GM23338 (cell line): ENCODE data around the gene SPECC1. TPM values are rescaled to one million over a fixed set of nuclear protein-coding genes. Genes with fewer than 3 reads are reported as not detected.

Experiments used
- ATAC-seq: fragments of 200-7000 bp; cut with Tn5 transposase; 3 replicates; pipeline ENCODE4 v1.9.1; 2020
- DNase-seq: peaks from one replicate; pipeline ENCODE4 v3.0.0-alpha.2; 2015; ENCODE audit warnings: low spot score
- H2AFZ ChIP-seq: fragments of 200-600 bp; sonication (generic); 2 replicates; pipeline ENCODE4 v1.8.0; 2016; ENCODE audit warnings: antibody characterized with exemption, mild to moderate bottlenecking, moderate library complexity
- H3F3A ChIP-seq: fragments of 200-600 bp; sonication (generic); replicated peaks from 2 replicates; pipeline ENCODE4 v1.8.0; 2017; ENCODE audit warnings: antibody characterized with exemption, mixed run types, low read depth
- H3K27ac ChIP-seq: fragments of 200-600 bp; sonication (generic); 2 replicates; pipeline ENCODE4 v1.6.1; 2016; ENCODE audit warnings: low read depth
- H3K27me3 ChIP-seq: fragments of 200-600 bp; sonication (generic); 2 replicates; pipeline ENCODE4 v1.8.0; 2016; ENCODE audit warnings: mild to moderate bottlenecking, mixed run types, moderate library complexity; ENCODE audit not compliant: insufficient read depth
- H3K36me3 ChIP-seq: fragments of 200-600 bp; sonication (generic); 2 replicates; pipeline ENCODE4 v1.8.0; 2016; ENCODE audit warnings: mild to moderate bottlenecking; ENCODE audit not compliant: insufficient read depth
- H3K4me1 ChIP-seq: fragments of 200-600 bp; sonication (generic); 2 replicates; pipeline ENCODE4 v1.8.0; 2016; ENCODE audit warnings: mild to moderate bottlenecking, moderate library complexity; ENCODE audit not compliant: insufficient read depth
- H3K4me2 ChIP-seq: fragments of 200-600 bp; sonication (generic); 2 replicates; pipeline ENCODE4 v1.7.1; 2017; ENCODE audit warnings: mixed run types
- H3K4me3 ChIP-seq: fragments of 200-600 bp; sonication (generic); 2 replicates; pipeline ENCODE4 v1.6.1; 2016; ENCODE audit warnings: mixed run types
- H3K79me2 ChIP-seq: fragments of 200-600 bp; sonication (generic); replicated peaks from 2 replicates; pipeline ENCODE4 v1.8.0; 2017; ENCODE audit warnings: mild to moderate bottlenecking; ENCODE audit not compliant: insufficient read depth
- H3K9me2 ChIP-seq: fragments of 200-600 bp; sonication (generic); 2 replicates; pipeline ENCODE4 v1.8.0; 2017; ENCODE audit not compliant: insufficient read depth
- H4K20me1 ChIP-seq: fragments of 200-600 bp; sonication (generic); replicated peaks from 2 replicates; pipeline ENCODE4 v1.8.0; 2017; ENCODE audit warnings: mild to moderate bottlenecking; ENCODE audit not compliant: insufficient read depth
- H3K27ac Mint-ChIP-seq: 2 replicates; pipeline ENCODE4 v1.8.0; 2020; ENCODE audit warnings: inconsistent platforms, mild to moderate bottlenecking, moderate library complexity, mixed read lengths
- H3K27me3 Mint-ChIP-seq: 3 replicates; pipeline ENCODE4 v1.8.0; 2022; ENCODE audit warnings: low read depth, mild to moderate bottlenecking, moderate library complexity, mixed read lengths, inconsistent platforms; ENCODE audit not compliant: insufficient read depth, poor library complexity
- H3K36me3 Mint-ChIP-seq: 3 replicates; pipeline ENCODE4 v1.8.0; 2021; ENCODE audit warnings: low read depth, mild to moderate bottlenecking, inconsistent platforms, moderate library complexity, mixed read lengths
- H3K4me1 Mint-ChIP-seq: 3 replicates; pipeline ENCODE4 v1.8.0; 2020; ENCODE audit warnings: mild to moderate bottlenecking, inconsistent platforms, mixed read lengths
- H3K4me3 Mint-ChIP-seq: 3 replicates; pipeline ENCODE4 v1.8.0; 2021; ENCODE audit warnings: moderate library complexity, mild to moderate bottlenecking, inconsistent platforms, mixed read lengths
- H3K9me3 Mint-ChIP-seq: 3 replicates; pipeline ENCODE4 v1.8.0; 2020; ENCODE audit warnings: moderate library complexity, mild to moderate bottlenecking, inconsistent platforms, mixed read lengths
- CREB1 ChIP-seq: fragments of 250-450 bp; sonication (Bioruptor Pico); IDR thresholded peaks from 2 replicates; pipeline ENCODE4 v1.5.0; 2020; ENCODE audit warnings: low read depth, mild to moderate bottlenecking, moderate library complexity
- CTCF ChIP-seq, 2 experiments: fragments of 200-600 bp in 1 of 2; sonication (generic) in 1 of 2; conservative IDR thresholded peaks; 2 replicates each; pipeline versions ENCODE4 v1.5.1 to v1.6.1; 2016 to 2017; ENCODE audit warnings: antibody characterized with exemption in 2 of 2, low read depth in 2 of 2, mild to moderate bottlenecking in 2 of 2, moderate library complexity in 1 of 2
- EZH2 ChIP-seq: fragments of 200-600 bp; sonication (generic); IDR thresholded peaks from one replicate; pipeline ENCODE4 v1.8.0; 2017; ENCODE audit warnings: antibody characterized with exemption, mild to moderate bottlenecking, low read depth; ENCODE audit not compliant: unreplicated experiment
- EZH2phosphoT487 ChIP-seq: fragments of 200-600 bp; sonication (generic); IDR thresholded peaks from one replicate; pipeline ENCODE4 v1.8.1; 2018; ENCODE audit warnings: antibody characterized with exemption; ENCODE audit not compliant: unreplicated experiment
- JUNB ChIP-seq: IDR thresholded peaks from one replicate; pipeline ENCODE4 v1.6.1; 2016; ENCODE audit warnings: antibody characterized with exemption; ENCODE audit not compliant: unreplicated experiment
- NANOG ChIP-seq: IDR thresholded peaks from 2 replicates; pipeline ENCODE4 v1.6.1; 2016; ENCODE audit warnings: antibody characterized with exemption, borderline replicate concordance
- POLR2AphosphoS5 ChIP-seq: IDR thresholded peaks from 2 replicates; pipeline ENCODE4 v1.6.1; 2016; ENCODE audit warnings: antibody characterized with exemption, low read depth
- STAT1 ChIP-seq: IDR thresholded peaks from one replicate; pipeline ENCODE4 v1.6.1; 2016; ENCODE audit warnings: antibody characterized with exemption; ENCODE audit not compliant: unreplicated experiment
- ZNF114 ChIP-seq: fragments of 250-450 bp; sonication (Bioruptor Pico); IDR thresholded peaks from 2 replicates; pipeline ENCODE4 v1.5.0; 2020; ENCODE audit warnings: mild to moderate bottlenecking, moderate library complexity
- ZNF331 ChIP-seq: fragments of 250-450 bp; sonication (Bioruptor Pico); IDR thresholded peaks from 2 replicates; pipeline ENCODE4 v1.5.0; 2020; ENCODE audit warnings: low read depth, mild to moderate bottlenecking, moderate library complexity
- polyA plus RNA-seq: library from polyadenylated mRNA; unstranded; fragments of >200 nt; fragmentation: Nextera tagmentation; extraction: Ambion mirVana; gene quantifications from 2 replicates; pipeline ENCODE4 v1.2.1, GENCODE V29; 2016
- total RNA-seq: library from RNA; depleted of rRNA; stranded (reverse); fragments of >200 nt; shearing (Covaris generic); gene quantifications from 2 replicates; pipeline ENCODE4 v1.2.3, GENCODE V29; 2014
- TF ChIP-seq, protein P1 (sequence below): IDR thresholded peaks from one replicate; pipeline ENCODE4 v1.6.1; 2018; ENCODE audit warnings: antibody characterized with exemption; ENCODE audit not compliant: unreplicated experiment
- TF ChIP-seq, protein P2 (sequence below): IDR thresholded peaks from 2 replicates; pipeline ENCODE4 v1.6.1; 2016; ENCODE audit warnings: antibody characterized with exemption
- TF ChIP-seq, protein P3 (sequence below): fragments of 250-450 bp; sonication (Bioruptor Pico); IDR thresholded peaks from 2 replicates; pipeline ENCODE4 v1.5.0; 2020; ENCODE audit warnings: mild to moderate bottlenecking, moderate library complexity

SPECC1 gene
- total and polyA plus RNA-seq, 2 experiments from 2014 or later: 42.6 to 101 TPM

GRCh38 chr17:20127360-20128035, 118.3 kb downstream of the SPECC1 start:
- no peak for ATAC-seq

More at GRCh38 chr17:20127360-20128035, 118.3 kb downstream of the SPECC1 start:
- H3K4me3 ChIP-seq: no peak overlapping the region
- H3K4me1 ChIP-seq: no peaks in the 10 kb centered on the region
- H3K9me2 ChIP-seq: no peaks in the 10 kb centered on the region
- DNase-seq: no peak
- H3K27ac ChIP-seq: no peak overlapping the region; the same call in 1 of the 2 replicates
- no peaks in the 10 kb centered on the region for H3K79me2 ChIP-seq
- no peak for TF ChIP-seq ZNF114
- no peak for TF ChIP-seq EZH2phosphoT487
- TF ChIP-seq, protein P1, sequence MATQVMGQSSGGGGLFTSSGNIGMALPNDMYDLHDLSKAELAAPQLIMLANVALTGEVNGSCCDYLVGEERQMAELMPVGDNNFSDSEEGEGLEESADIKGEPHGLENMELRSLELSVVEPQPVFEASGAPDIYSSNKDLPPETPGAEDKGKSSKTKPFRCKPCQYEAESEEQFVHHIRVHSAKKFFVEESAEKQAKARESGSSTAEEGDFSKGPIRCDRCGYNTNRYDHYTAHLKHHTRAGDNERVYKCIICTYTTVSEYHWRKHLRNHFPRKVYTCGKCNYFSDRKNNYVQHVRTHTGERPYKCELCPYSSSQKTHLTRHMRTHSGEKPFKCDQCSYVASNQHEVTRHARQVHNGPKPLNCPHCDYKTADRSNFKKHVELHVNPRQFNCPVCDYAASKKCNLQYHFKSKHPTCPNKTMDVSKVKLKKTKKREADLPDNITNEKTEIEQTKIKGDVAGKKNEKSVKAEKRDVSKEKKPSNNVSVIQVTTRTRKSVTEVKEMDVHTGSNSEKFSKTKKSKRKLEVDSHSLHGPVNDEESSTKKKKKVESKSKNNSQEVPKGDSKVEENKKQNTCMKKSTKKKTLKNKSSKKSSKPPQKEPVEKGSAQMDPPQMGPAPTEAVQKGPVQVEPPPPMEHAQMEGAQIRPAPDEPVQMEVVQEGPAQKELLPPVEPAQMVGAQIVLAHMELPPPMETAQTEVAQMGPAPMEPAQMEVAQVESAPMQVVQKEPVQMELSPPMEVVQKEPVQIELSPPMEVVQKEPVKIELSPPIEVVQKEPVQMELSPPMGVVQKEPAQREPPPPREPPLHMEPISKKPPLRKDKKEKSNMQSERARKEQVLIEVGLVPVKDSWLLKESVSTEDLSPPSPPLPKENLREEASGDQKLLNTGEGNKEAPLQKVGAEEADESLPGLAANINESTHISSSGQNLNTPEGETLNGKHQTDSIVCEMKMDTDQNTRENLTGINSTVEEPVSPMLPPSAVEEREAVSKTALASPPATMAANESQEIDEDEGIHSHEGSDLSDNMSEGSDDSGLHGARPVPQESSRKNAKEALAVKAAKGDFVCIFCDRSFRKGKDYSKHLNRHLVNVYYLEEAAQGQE: no peak
- TF ChIP-seq, protein P2, sequence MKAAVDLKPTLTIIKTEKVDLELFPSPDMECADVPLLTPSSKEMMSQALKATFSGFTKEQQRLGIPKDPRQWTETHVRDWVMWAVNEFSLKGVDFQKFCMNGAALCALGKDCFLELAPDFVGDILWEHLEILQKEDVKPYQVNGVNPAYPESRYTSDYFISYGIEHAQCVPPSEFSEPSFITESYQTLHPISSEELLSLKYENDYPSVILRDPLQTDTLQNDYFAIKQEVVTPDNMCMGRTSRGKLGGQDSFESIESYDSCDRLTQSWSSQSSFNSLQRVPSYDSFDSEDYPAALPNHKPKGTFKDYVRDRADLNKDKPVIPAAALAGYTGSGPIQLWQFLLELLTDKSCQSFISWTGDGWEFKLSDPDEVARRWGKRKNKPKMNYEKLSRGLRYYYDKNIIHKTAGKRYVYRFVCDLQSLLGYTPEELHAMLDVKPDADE: no peak
- no peak for TF ChIP-seq EZH2
- no peak for TF ChIP-seq CTCF (conservative IDR thresholded peaks at IDR 0.05; ENCODE audit: low read depth in 2 of 2)
- TF ChIP-seq ZNF331: no peak
- TF ChIP-seq, protein P3, sequence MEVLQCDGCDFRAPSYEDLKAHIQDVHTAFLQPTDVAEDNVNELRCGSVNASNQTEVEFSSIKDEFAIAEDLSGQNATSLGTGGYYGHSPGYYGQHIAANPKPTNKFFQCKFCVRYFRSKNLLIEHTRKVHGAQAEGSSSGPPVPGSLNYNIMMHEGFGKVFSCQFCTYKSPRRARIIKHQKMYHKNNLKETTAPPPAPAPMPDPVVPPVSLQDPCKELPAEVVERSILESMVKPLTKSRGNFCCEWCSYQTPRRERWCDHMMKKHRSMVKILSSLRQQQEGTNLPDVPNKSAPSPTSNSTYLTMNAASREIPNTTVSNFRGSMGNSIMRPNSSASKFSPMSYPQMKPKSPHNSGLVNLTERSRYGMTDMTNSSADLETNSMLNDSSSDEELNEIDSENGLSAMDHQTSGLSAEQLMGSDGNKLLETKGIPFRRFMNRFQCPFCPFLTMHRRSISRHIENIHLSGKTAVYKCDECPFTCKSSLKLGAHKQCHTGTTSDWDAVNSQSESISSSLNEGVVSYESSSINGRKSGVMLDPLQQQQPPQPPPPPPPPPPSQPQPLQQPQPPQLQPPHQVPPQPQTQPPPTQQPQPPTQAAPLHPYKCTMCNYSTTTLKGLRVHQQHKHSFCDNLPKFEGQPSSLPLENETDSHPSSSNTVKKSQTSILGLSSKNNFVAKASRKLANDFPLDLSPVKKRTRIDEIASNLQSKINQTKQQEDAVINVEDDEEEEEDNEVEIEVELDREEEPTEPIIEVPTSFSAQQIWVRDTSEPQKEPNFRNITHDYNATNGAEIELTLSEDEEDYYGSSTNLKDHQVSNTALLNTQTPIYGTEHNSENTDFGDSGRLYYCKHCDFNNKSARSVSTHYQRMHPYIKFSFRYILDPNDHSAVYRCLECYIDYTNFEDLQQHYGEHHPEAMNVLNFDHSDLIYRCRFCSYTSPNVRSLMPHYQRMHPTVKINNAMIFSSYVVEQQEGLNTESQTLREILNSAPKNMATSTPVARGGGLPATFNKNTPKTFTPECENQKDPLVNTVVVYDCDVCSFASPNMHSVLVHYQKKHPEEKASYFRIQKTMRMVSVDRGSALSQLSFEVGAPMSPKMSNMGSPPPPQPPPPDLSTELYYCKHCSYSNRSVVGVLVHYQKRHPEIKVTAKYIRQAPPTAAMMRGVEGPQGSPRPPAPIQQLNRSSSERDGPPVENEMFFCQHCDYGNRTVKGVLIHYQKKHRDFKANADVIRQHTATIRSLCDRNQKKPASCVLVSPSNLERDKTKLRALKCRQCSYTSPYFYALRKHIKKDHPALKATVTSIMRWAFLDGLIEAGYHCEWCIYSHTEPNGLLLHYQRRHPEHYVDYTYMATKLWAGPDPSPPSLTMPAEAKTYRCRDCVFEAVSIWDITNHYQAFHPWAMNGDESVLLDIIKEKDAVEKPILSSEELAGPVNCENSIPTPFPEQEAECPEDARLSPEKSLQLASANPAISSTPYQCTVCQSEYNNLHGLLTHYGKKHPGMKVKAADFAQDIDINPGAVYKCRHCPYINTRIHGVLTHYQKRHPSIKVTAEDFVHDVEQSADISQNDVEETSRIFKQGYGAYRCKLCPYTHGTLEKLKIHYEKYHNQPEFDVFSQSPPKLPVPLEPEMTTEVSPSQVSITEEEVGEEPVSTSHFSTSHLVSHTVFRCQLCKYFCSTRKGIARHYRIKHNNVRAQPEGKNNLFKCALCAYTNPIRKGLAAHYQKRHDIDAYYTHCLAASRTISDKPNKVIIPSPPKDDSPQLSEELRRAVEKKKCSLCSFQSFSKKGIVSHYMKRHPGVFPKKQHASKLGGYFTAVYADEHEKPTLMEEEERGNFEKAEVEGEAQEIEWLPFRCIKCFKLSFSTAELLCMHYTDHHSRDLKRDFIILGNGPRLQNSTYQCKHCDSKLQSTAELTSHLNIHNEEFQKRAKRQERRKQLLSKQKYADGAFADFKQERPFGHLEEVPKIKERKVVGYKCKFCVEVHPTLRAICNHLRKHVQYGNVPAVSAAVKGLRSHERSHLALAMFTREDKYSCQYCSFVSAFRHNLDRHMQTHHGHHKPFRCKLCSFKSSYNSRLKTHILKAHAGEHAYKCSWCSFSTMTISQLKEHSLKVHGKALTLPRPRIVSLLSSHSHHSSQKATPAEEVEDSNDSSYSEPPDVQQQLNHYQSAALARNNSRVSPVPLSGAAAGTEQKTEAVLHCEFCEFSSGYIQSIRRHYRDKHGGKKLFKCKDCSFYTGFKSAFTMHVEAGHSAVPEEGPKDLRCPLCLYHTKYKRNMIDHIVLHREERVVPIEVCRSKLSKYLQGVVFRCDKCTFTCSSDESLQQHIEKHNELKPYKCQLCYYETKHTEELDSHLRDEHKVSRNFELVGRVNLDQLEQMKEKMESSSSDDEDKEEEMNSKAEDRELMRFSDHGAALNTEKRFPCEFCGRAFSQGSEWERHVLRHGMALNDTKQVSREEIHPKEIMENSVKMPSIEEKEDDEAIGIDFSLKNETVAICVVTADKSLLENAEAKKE (CRISPR knock-in tag): no peak
- no peak for TF ChIP-seq CREB1
- no peak for TF ChIP-seq JUNB
- TF ChIP-seq POLR2AphosphoS5: no peak
- no peak for TF ChIP-seq STAT1
- TF ChIP-seq NANOG: no peak
- H3F3A ChIP-seq: no peaks in the 10 kb centered on the region
- no peak overlapping the region for H2AFZ ChIP-seq
- Mint-ChIP-seq H3K27me3 (peaks cover 6% of the 10 kb centered on the region), H3K36me3 (peaks cover 23% of the 10 kb centered on the region; the same call in 2 of the 3 replicates), H3K9me3 (peaks cover 26% of the 10 kb centered on the region), H3K4me1 (peaks cover 18% of the 10 kb centered on the region), H3K4me3 (no peak overlapping the region), H3K27ac (no peak overlapping the region; the same call in 1 of the 2 replicates)
- no peak overlapping the region for H3K4me2 ChIP-seq
- H4K20me1 ChIP-seq: no peaks in the 10 kb centered on the region
- H3K36me3 ChIP-seq: peaks cover 9% of the 10 kb centered on the region; the same call in 1 of the 2 replicates
- H3K27me3 ChIP-seq: no peaks in the 10 kb centered on the region
